Chondrocyte (in vitro differentiated cells): Measurements from ENCODE around the gene CMTR2. TPM values are rescaled to one million over a fixed set of nuclear protein-coding genes. Genes with fewer than 3 reads are reported as not detected.

Experiments
- DNase-seq: peaks from one replicate; pipeline ENCODE4 v3.0.0; 2021; ENCODE audit warnings: mixed read lengths, low spot score
- H3K27ac Mint-ChIP-seq: one replicate; pipeline ENCODE4 v1.8.0; 2021; ENCODE audit warnings: mild to moderate bottlenecking, moderate library complexity, mixed read lengths; ENCODE audit not compliant: unreplicated experiment
- H3K27me3 Mint-ChIP-seq: 2 replicates; pipeline ENCODE4 v1.8.0; 2021; ENCODE audit warnings: low read depth, mixed read lengths
- H3K36me3 Mint-ChIP-seq: 2 replicates; pipeline ENCODE4 v1.8.0; 2021; ENCODE audit warnings: low read depth, mixed read lengths
- H3K4me1 Mint-ChIP-seq: 2 replicates; pipeline ENCODE4 v1.8.0; 2021; ENCODE audit warnings: low read depth, mild to moderate bottlenecking, mixed read lengths
- H3K4me3 Mint-ChIP-seq: one replicate; pipeline ENCODE4 v1.8.0; 2021; ENCODE audit warnings: mild to moderate bottlenecking, moderate library complexity, mixed read lengths; ENCODE audit not compliant: unreplicated experiment
- H3K9me3 Mint-ChIP-seq: 2 replicates; pipeline ENCODE4 v1.8.0; 2021; ENCODE audit warnings: low read depth, mixed read lengths
- total RNA-seq: library from RNA; stranded (reverse); gene quantifications from 3 replicates; pipeline ENCODE4 v1.2.1, GENCODE V29; 2021
- TF ChIP-seq, protein P1 (sequence below): fragments of 200-600 bp; sonication (generic); IDR thresholded peaks from 2 replicates; pipeline ENCODE4 v1.5.0; 2021; ENCODE audit warnings: antibody characterized with exemption, mild to moderate bottlenecking, moderate library complexity

The CMTR2 gene
- total RNA-seq, 1 donor from 2014 or later: 15.4 TPM

- no peak for DNase-seq
- no peak overlapping the region for H3K27ac Mint-ChIP-seq
- H3K4me3 Mint-ChIP-seq: no peak overlapping the region
- no peaks in the 10 kb centered on the region for H3K36me3 Mint-ChIP-seq
- H3K4me1 Mint-ChIP-seq: no peaks in the 10 kb centered on the region
- no peaks in the 10 kb centered on the region for H3K9me3 Mint-ChIP-seq
- peaks cover 4% of the 10 kb centered on the region for H3K27me3 Mint-ChIP-seq
- TF ChIP-seq, protein P1, sequence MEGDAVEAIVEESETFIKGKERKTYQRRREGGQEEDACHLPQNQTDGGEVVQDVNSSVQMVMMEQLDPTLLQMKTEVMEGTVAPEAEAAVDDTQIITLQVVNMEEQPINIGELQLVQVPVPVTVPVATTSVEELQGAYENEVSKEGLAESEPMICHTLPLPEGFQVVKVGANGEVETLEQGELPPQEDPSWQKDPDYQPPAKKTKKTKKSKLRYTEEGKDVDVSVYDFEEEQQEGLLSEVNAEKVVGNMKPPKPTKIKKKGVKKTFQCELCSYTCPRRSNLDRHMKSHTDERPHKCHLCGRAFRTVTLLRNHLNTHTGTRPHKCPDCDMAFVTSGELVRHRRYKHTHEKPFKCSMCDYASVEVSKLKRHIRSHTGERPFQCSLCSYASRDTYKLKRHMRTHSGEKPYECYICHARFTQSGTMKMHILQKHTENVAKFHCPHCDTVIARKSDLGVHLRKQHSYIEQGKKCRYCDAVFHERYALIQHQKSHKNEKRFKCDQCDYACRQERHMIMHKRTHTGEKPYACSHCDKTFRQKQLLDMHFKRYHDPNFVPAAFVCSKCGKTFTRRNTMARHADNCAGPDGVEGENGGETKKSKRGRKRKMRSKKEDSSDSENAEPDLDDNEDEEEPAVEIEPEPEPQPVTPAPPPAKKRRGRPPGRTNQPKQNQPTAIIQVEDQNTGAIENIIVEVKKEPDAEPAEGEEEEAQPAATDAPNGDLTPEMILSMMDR: no peak
Measured at GRCh38 chr16:71262391-71262790, 26.8 kb downstream of the CMTR2 start.

- H3K27me3 Mint-ChIP-seq: peaks cover 11% of the 10 kb centered on the region
- TF ChIP-seq, protein P1: no peak
- DNase-seq: no peak
- H3K9me3 Mint-ChIP-seq: no peaks in the 10 kb centered on the region
- no peak overlapping the region for H3K27ac Mint-ChIP-seq
- H3K4me1 Mint-ChIP-seq: no peaks in the 10 kb centered on the region
- no peaks in the 10 kb centered on the region for H3K36me3 Mint-ChIP-seq
- no peak overlapping the region for H3K4me3 Mint-ChIP-seq
Measured at GRCh38 chr16:71260995-71261394, 28.2 kb downstream of the CMTR2 start.

GRCh38 chr16:71259086-71259485 lies 30.1 kb downstream of the CMTR2 start:
- no peaks in the 10 kb centered on the region for H3K9me3 Mint-ChIP-seq

GRCh38 chr16:71258372-71258771 lies 30.8 kb downstream of the CMTR2 start:
- H3K27ac Mint-ChIP-seq: no peak overlapping the region
- TF ChIP-seq, protein P1: no peak
- no peaks in the 10 kb centered on the region for H3K36me3 Mint-ChIP-seq
- no peaks in the 10 kb centered on the region for H3K4me1 Mint-ChIP-seq
- no peak overlapping the region for H3K4me3 Mint-ChIP-seq
- peaks cover 11% of the 10 kb centered on the region for H3K27me3 Mint-ChIP-seq
- DNase-seq: no peak
- H3K9me3 Mint-ChIP-seq: no peaks in the 10 kb centered on the region

More at GRCh38 chr16:71259086-71259485, 30.1 kb downstream of the CMTR2 start:
- H3K4me3 Mint-ChIP-seq: no peak overlapping the region
- no peak overlapping the region for H3K27ac Mint-ChIP-seq
- no peak for DNase-seq
- no peaks in the 10 kb centered on the region for H3K4me1 Mint-ChIP-seq
- peaks cover 11% of the 10 kb centered on the region for H3K27me3 Mint-ChIP-seq
- TF ChIP-seq, protein P1: no peak
- H3K36me3 Mint-ChIP-seq: no peaks in the 10 kb centered on the region

- Mint-ChIP-seq H3K4me3 (no peak overlapping the region), H3K4me1 (no peaks in the 10 kb centered on the region), H3K27me3 (peaks cover 11% of the 10 kb centered on the region), H3K9me3 (no peaks in the 10 kb centered on the region), H3K27ac (no peak overlapping the region), H3K36me3 (no peaks in the 10 kb centered on the region)
- no peak for DNase-seq
- TF ChIP-seq, protein P1: no peak
Measured at GRCh38 chr16:71257768-71258167, 31.4 kb downstream of the CMTR2 start.
